Cardiac septum (tissue), 1 donor: ENCODE measurements around the gene OAT. TPM values are rescaled to one million over a fixed set of nuclear protein-coding genes. Genes with fewer than 3 reads are reported as not detected.
A peak's percentile ranks its signal among the peaks of the same experiment; 100 is the strongest.
"Not testable (repeated sequence)": the region's sequence is repeated elsewhere in the genome, so short reads cannot be mapped to it uniquely, and the experiment has no call there.

Source experiments
- DNase-seq: peaks from one replicate; pipeline ENCODE4 v3.0.0-alpha.2; 2020; ENCODE audit warnings: low spot score
- intact Hi-C: fragments of 100-400 bp; cut with DNase I; formaldehyde crosslinking; loops from one replicate; pipeline ENCODE4 v1.14.0; 2022
- total RNA-seq: library from RNA; stranded (reverse); fragmentation: NEBNext Ultra II Directional; extraction: Animal tissue kit (Norgen Biotek cat#: 25700); gene quantifications from one replicate; pipeline ENCODE4 v1.2.1, GENCODE V29; 2021
- donor health status: DM: no; HTN: no; CAD: no.

Gene OAT
- total RNA-seq, 1 donor from 2014 or later, result 38.0 TPM

DNA sequence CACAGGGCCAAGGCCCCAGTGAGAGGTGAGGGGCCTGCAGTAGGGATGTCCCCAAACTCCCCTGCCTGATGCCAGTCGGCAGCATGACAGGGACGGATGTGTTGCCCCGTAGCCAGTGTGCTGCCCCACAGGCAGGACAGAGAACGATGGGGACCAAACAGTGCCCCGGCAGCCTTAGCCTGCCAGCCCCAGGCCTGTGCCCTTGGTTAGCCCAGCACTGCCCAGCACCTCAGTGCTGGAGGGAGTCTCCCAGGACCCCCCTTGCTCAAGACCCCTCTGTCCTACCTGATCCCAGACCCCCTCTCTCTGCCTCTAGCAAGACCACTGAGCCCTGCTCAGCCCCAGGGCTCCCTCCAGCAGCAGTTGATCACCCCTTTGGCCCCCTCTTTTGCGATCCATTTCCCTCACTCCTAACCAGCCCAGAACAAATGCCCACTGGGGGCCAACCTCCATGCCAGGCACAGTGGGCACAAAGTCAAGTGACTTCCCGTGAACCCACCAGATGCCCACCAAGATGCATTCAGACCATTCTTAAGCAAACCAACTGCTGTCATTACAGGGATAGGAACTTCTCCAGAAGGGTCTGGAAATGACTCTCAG is 34.0 kb downstream of the OAT start:
- intact Hi-C loops, result loop anchor here (10.0 kb wide), 1 partner anchor 280 kb away; no protein-coding TSS in a partner anchor
- peak; percentile 47 for DNase-seq

DNA sequence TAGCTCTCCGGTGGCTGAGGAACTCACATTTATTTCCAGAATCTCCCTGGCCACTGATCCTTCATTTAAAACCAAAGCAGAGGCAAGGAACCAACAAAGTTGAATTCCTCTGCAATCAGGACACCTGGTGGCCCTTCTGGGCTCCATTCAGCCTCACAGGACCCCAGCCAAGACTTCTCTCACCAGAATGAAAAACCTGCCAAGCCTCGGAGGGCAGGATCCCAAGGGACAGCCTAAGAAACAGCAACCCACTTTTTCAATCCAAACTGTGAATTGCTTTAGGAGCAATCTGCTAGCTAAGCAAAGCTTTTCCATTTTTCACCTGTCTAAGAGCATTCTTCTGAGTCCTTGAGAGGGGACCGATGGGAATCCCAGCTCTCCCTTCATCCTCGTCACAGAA is 34.6 kb downstream of the OAT start:
- intact Hi-C loops, result loop anchor here (10.0 kb wide), 1 partner anchor 279 kb away; no protein-coding TSS in a partner anchor
- no peak for DNase-seq

DNA sequence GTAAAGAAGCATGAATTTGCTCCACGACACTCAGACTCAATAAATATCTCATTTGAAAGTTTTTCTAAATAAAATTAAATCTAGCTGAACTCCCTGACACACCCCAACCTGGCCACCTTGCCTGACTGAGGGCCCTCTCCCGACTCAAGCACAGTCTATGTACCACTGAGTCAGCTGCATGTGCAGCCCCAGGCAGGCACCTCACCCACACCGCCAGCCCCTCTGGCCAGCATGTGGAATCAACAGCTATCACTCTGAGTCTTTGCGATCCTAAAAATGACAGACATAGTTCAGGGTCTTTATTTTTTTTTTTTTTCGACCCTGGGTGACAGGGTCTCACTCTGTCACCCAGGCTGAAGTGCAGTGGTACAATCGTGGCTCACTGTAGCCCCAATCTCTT is 35.2 kb downstream of the OAT start:
- intact Hi-C loops, result loop anchor here (10.0 kb wide), 1 partner anchor 279 kb away; no protein-coding TSS in a partner anchor
- DNase-seq, result peak; percentile 7

DNA sequence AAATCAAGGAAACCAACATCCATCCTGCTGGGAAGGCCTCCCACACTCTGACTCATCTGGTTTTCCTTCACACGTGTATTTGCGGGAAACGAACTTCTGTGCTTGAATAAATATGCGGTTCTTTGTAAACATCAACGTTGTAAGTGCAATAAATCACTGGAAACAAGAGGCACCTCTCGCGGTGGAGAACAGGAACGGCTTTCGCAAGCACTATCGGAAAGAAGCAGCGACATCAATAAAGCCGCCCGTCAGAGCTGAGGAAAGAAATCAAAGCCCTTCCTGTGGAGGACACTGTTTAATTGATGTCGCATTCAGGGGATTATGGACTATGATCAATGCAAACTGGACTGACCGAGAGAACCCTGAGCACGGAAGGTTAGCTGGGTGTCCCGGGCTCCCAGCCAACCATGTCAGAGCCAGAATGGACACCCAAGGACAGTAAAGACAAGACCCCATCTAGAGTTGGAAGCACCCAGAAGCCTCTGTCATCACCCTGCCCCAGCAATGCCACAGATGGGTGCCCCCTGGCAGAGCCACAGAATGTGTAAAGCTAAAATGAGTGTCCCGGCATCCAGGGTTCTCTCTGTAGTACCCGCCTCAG is 37.6 kb downstream of the OAT start:
- intact Hi-C loops, result loop anchor here (10.0 kb wide), 1 partner anchor 276 kb away; no protein-coding TSS in a partner anchor
- peak; percentile 41 for DNase-seq

DNA sequence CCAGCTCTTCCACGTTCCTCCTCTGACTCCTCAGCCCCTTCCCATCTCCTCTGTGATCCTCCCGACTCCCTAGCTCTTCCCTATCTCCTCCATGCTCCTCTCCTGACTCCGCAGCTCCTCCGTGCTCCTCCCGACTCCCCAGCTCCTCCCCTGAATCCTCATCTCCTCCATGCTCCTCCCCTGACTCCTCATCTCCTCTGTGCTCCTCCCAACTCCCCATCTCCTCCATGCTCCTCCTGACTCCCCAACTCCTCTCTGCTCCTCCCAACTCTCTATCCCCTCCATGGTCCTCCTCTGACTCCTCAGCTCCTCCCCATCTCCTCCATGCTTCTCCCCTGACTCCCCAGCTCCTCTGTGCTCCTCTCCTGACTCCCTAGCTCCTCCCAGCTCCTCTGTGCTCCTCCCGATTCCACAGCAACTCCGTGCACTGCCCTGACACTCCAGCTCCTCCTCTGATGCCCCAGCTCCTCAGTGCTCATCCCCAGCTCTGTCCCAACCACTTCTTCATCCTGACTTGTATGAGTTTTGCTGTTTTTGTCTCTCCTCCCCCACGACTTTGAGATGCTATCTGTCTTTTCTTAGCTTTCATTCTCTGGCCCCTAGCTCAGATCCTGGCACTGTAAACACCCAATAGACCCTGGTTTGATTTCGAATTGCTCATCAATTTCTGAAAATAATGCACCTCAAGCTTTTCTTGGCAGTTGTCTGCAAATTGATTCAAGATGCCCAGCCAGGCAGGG is 38.3 kb downstream of the OAT start:
- no peak for DNase-seq
- intact Hi-C loops, result loop anchor here (10.0 kb wide), 1 partner anchor 276 kb away; no protein-coding TSS in a partner anchor

DNA sequence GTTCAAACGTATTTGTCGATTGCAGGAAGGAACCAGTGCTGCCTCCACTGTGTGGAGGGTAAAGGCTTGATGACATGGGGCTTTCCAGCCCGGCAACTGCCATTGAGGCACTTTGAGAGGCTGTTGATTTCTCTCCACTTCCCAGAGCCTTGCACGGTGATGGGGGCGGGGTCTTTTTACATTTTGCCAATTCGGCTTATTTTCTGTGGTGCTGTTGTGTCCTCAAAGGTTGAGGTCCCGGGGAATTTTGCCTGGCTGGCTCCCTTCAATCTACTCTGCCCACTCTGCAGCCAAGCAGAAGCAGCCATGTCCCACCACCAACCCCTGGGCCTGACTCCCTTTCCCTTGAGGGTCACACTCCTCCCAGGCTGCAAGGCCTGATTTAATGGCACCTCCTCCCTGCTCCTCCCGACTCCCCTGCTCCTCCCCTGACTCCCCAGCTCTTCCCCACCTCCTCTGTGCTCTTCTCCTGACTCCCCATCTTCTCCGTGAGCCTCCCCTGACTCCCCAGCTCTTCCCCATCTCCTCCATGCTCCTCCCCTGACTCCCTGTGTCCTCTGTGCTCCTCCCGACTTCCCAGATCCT is 39.0 kb downstream of the OAT start:
- DNase-seq, result no peak
- intact Hi-C loops, result loop anchor here (10.0 kb wide), 1 partner anchor 275 kb away; no protein-coding TSS in a partner anchor

DNA sequence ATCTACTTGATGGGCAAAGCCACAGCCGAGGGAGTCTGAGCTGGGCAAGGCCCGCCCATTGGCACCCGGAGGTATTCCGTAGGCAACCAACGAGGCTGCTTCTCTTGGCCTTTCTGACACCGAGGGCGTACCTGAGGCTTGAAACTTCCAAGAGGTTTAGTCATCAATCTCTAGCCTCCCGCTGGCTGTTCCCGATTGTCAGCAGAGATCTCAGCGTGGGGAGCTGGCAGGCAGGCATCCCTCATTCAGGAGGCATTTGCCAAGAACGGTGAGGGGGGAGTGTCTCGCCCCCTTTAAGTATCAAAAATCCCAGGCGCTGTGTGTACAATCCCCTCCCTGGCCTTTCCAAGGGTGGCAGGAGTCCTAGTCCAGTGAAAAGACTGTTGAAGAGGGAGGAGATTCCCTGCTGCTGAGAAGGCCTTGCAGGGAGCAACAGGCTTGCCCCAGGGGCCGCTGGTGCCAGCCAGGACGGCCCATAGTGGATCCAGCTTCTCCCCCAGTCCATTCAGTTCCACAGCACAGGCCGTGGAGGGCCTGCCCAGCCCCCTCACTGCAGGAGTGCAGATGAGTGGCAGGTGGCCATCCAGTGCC is 39.7 kb downstream of the OAT start:
- intact Hi-C loops, result no loop called here

DNA sequence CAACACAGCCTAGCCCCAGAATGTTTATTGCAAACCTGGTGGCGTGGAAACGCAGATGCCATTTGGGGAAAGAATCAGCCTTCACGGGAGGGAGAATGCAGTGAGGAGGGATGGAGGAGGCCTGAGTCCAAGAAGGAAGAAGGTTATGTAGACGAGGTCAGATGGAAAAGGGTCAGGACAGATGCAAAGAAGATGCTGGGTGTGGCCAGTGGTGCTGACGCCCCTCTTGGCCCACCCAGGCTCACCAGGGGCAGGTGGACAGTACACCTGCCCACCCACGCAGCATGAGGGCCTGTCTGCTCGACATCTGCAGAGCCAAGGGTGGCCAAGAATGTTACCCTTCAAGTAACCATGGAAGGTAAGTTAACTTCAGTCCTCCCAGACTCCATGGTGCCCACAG is 40.5 kb downstream of the OAT start:
- DNase-seq, result no peak
- intact Hi-C loops, result no loop called here

More for the DNA sequence above, 39.7 kb downstream of the OAT start:
- no peak for DNase-seq

DNA sequence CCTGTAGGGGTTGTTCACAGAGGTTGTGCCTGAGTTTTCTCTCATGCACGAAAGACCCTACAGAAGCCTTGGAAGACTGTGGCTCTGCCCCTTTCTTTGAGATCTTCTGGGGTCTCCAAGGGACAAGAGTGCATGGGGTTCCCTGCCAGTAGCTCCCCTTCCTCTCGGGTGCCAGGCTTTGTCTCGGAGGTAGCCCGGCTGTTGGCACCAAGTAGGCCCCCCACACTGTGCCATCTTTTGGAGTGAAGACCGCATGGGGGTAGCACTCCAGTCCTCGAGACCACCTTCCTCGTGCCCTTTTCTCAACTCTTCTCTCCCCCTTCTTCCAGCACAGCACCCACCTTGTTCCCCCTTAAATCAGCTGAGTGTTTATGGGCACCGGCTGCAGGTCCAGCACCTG is 41.6 kb downstream of the OAT start:
- DNase-seq, result no peak
- intact Hi-C loops, result no loop called here

DNA sequence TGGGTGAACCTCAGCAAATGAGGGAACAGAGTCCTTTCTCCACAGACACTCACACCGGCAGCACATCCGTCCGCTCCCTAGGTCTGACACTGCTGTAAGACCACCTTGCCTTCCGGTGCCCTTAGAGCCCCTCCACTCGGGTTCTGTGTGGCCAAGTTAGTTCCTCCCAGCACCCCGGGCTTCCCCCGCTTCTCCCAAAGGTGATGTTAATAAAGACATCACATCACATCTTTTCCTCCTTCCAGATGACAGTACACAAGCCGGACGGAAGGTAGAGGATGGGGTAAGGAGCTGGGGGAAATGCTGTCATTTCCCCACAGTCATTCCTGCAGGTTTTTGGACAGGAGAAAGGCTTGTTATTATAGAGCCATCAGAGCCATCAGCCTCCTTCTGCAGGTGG is 42.3 kb downstream of the OAT start:
- no peak for DNase-seq
- intact Hi-C loops, result no loop called here

DNA sequence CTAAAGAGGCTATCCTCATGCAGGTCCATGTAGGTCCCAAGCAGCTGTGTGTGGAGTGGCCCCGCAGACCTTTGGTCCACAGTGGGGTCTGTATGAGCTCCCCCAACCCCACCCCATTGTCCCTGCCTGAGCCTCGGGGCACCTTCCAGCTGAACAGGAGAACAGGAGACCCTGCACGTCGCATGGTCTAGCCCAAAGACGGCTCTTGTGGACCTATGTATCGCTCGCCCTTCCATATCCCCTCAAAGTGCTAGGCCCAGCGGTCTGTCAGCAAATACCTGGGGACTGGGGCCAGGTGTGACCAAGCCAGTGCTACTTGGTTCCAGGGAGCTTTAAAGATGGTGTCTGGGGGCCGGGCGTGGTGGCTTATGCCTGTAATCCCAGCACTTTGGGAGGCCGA is 43.0 kb downstream of the OAT start:
- no peak for DNase-seq
- intact Hi-C loops, result no loop called here

DNA sequence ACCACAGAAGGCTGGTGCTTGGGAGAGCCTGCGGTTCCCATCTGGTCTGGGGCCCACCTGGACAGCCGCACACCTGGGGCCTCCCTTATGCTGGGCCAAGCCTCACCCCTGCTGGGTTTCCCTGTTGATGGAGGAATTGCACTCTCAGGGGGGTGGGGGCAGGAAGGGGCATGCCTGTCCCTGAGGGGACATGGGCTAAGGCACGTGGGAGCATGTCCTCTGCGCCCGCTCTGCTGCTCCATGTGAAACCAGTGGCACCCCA is 43.4 kb downstream of the OAT start:
- intact Hi-C loops, result no loop called here
- no peak for DNase-seq

DNA sequence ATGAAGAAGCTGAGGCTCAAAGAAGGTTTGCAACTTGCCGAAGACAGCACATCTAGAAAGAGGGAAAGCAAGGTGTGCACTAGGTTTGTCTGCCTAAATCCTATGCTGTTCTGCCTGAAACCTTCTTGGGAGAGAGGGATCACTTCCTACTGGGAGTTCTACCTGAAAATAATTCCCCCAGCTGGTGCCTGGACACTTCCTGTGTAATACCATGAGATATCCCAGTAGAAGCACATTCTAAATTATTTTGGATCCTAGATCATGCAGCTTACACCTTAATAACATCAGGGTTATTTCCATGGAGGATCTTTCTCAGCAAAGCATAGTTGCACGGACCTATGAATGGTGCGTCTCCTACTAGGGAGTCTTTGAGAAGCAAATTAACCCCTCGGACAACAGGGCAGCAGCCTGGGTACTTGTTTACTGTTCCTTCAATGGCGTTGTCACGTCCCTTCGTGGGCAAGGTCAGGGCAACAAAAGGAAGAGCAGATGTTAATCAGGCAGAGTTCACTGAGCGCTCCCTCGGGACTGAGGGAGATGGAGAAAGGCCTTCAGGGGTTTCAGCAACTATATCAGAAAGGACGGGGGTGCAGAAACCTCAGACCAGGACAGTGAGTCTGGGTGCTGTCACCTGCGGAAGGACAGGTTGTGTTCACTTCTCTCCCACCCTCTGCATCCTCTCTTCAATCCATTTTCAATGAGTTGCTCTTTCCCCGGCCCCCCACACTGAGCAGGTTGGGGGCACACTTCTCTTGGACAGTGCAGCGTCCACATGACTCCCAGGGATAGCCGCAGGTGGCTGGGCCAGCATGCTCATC is 44.0 kb downstream of the OAT start:
- no peak for DNase-seq
- intact Hi-C loops, result no loop called here

DNA sequence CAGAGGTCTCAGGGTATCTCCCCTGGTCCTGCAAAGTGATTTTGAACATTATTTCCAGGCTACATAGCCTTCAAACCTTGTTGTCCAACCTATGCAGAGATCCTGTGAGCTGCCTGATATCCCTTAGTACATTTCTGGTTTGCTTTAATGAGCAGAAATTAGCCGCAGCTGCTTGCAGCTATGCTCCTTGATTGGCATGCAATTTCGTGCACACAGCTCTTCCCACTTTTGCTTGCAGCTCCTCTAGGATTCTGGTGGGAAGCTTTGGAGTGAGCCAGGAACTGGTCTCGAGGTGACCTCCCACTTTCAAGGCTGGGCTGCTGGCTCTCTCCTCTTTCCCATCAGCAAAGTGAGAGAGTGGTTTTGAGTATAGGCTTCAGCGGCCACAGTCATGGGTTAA is 45.8 kb downstream of the OAT start:
- intact Hi-C loops, result no loop called here

DNA sequence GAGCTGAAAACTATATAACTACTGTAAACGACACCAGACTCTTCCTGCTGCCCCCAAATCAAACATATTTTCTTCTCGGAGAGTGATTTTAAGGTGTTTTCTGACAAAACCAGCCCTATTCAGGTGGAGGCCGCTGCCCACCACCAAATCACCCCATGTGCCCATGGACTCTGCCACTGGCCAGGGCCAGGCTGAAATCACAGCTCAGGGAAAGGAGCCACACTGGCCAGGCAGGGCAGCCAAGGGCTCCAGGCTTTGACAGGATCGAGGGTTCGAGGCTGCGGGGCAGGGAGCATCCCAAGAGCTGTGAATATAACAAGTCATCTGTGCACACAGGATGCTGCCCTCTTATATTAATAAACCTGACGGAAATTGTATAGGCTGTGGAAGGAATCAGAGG is 48.3 kb downstream of the OAT start:
- no peak for DNase-seq
- intact Hi-C loops, result no loop called here

More for the DNA sequence above, 45.8 kb downstream of the OAT start:
- DNase-seq, result peak; percentile 27

DNA sequence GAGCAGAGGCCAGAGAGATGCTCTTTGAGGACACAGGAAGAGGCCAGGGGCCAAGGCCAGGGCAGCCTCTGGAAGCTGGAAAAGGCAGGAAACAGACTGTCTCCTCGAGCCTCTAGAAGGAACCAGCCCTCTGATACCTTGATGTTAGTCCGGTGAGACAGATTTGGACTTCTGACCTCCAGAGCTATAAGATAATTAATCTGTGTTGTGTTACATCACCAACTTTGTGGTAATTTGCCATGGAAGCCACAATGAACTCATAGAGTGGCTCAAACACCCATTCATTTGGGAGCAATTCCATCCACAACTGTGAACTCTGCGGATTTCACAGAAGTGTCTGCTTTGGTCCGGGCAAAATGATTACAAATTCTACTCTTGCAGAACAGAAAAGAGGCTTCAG is 48.7 kb downstream of the OAT start:
- intact Hi-C loops, result no loop called here
- no peak for DNase-seq

DNA sequence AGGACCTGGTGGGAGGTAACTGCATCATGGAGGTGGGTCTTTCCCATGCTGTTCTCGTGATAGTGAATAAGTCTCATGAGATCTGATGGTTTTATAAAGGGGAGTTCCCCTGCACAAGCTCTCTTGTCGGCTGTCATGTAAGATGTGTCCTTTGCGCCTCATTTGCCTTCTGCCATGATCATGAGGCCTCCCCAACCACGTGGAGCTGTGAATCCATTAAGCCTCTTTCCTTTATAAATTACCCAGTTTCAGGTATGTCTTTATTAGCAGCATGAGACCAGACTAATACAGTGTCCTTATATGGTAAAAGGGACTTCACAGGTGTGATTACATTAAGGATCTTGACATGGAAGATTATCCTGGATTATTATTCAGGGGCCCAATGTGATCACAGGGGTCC is 49.2 kb downstream of the OAT start:
- intact Hi-C loops, DNase-seq: not testable (repeated sequence)

DNA sequence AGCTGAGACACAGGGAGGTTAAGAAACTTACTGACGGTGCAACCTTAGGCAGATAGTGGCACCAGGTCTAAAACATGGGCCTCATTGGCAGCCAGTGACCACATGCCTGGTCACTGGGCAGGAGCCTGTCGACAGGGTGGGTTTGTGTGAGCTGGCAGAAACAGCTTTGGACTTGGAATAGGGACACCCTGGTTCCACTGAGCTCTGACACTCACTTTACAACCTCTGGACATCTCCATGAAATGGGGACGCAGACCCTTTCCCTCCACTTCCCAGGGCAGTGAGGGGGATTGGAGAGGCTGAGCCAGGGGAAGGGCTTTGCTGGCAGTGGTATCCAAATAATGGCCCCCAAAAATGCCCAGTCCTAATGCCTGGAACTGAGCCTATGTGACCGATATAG is 49.7 kb downstream of the OAT start:
- no peak for DNase-seq
- intact Hi-C loops, result no loop called here

DNA sequence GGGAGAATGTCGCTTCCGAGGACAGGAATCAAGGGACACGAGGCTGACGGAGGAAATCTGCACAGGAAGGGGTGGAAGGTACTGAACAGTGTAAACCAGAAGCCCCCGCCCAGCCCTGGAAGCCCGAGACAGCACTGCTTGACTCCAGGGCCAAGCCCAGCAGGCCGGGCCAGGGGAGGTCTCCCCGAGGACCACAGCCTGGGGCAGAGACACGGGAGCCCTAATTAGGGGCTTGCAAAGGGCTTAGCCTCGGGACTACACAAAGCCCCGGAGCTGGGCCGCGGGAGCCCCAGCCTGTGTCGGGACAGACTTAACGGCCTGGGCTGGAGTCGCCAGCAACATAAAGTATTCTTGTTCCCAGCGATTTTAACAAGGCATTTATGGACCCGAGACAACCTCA is 50.8 kb downstream of the OAT start:
- no peak for DNase-seq

More for the DNA sequence above, 50.8 kb downstream of the OAT start:
- intact Hi-C loops, result no loop called here
